COLO829 (cell line): ENCODE measurements around the gene BOLA2B.
A peak's percentile ranks its signal among the peaks of the same experiment; 100 is the strongest.
"Not testable (repeated sequence)": the region's sequence is repeated elsewhere in the genome, so short reads cannot be mapped to it uniquely, and the experiment has no call there.

Source experiments
- DNase-seq: peaks from one replicate; pipeline ENCODE4 v3.0.0; 2012; ENCODE audit warnings: low spot score

The BOLA2B gene

GRCh38 chr16:30184096-30184890 is 9.2 kb downstream of the BOLA2B start:
- no peak for DNase-seq

DNA sequence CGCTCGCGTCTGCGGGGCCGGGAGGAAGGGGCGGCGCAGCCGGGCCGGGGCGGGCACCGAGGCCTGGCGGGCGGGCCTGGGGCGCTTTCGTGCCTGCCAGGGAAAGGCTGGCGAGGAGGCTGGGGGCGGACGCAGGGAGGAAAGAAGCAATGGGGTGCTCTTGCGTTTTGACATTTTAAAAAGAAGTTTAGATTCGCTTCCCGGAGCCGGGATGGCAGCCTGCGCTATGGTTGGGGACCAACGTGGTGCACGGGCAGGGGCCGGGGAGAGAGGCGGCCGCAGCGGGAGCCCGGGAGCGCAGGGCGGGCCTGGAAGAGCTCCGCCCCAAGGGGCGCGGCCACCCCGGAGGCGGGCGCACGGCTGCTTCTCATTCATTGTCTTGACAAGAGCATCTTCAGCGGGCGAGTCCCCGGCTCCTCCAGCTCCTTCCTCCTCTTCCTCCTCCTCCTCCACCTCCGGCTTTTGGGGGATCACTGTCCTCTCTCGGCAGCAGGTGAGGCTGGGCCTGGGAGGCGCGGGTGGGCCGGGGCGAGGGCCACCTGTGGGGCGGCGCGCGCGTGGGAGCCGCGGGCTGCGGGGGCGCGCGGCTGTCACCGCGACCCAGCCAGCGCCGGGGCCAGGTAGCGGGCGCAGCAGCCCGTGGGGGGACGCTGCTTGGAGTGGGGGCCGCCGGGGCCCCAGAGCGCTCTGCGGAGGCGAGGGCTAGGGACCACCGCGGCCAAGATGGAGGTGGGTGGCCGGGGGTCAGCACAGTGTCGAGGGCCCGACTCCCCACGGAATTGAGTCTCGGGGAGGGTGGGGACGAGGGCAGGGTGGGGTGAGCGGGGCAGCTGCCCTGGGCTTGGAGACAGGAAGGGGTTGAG is 10.0 kb downstream of the BOLA2B start, which contains the start of gene CORO1A:
TSS of gene CORO1A (plus strand) at position 370 of the 863 bp plus-strand sequence. CDS start 1,608 bp downstream, outside the sequence.
- peak; percentile 37 for DNase-seq

DNA sequence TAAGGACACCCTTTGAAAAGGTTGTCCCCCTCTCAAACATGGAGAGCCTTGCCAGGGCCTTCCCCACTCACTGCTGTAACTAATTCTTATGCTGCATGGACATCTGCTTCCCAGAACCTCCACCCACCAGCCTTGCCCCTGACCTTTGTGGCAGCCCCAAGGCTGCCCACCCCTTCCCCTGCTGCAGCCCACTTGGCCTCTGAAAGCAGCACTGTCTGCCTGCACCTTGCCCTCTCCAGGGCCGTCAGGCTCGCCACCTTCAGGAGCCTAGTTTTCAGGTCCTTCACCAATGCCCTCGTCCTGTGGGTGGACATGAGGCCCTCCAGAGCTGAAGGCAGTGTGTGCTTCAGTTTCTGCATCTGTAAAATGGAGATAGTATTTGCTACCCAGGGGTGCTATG is 12.7 kb downstream of the BOLA2B start:
- DNase-seq = no peak

GRCh38 chr16:30179931-30180330 is 13.5 kb downstream of the BOLA2B start:
- DNase-seq = no peak

DNA sequence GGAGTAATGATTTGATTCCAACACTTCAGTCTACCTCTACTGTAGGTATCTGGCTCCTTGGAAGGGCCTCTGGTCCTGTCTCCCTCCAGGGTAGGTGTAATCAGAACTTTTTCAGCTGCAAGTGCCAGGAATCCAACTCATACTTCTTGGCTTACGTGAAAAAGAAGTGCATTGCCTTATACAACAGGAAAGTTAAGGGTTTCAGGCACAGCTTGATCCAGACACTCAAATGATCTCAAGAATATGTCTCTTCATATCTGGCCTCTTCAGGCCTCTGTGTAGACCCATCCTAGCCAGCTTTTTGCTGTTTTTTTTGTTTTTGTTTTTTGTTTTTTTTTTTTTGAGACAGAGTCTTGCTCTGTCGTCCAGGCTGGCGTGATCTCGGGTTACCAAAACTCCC is 14.3 kb downstream of the BOLA2B start:
- DNase-seq = no peak

GRCh38 chr16:30176876-30177275 is 16.6 kb downstream of the BOLA2B start:
- DNase-seq = not testable (repeated sequence)

DNA sequence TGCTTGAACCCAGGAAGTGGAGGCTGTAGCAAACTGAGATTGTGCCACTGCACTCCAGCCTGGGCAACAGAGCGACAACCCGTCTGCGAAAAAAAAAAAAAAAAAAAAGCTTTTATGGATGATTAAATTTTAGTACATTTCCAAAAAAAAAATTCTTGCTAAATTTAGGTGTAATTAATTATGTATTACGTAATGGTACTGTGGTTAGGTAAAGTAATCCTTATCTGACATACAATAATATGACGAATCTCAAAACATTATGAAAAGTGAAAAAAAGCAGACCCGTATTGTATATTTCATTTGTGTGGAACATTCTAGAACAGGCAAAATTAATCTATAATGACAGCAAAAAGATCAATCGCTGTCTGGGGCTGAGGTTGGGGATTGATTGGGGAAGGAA is 20.4 kb downstream of the BOLA2B start:
- DNase-seq = no peak

DNA sequence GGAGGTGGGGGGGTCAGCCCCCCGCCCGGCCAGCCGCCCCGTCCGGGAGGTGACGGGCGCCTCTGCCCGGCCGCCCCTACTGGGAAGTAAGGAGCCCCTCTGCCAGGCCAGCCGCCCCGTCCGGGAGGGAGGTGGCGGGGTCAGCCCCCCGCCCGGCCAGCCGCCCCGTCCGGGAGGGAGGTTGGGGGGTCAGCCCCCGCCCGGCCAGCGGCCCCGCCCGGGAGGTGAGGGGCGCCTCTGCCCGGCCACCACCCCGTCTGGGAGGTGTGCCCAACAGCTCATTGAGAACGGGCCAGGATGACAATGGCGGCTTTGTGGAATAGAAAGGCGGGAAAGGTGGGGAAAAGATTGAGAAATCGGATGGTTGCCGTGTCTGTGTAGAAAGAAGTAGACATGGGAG is 23.3 kb downstream of the BOLA2B start:
- DNase-seq = not testable (repeated sequence)

DNA sequence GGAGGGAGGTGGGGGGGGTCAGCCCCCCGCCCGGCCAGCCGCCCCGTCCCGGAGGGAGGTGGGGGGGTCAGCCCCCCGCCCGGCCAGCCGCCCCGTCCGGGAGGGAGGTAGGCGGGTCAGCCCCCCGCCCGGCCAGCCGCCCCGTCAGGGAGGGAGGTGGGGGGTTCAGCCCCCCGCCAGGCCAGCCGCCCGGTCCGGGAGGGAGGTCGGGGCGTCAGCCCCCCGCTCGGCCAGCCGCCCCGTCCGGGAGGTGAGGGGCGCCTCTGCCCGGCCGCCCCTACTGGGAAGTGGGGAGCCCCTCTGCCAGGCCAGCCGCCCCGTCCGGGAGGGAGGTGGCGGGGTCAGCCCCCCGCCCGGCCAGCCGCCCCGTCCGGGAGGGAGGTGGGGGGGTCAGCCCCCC is 24.1 kb downstream of the BOLA2B start:
- DNase-seq = not testable (repeated sequence)

- DNase-seq = not testable (repeated sequence)
Measured at GRCh38 chr16:30168746-30169145, 24.7 kb downstream of the BOLA2B start.

GRCh38 chr16:30166202-30166902 is 27.1 kb downstream of the BOLA2B start:
- DNase-seq = no peak

DNA sequence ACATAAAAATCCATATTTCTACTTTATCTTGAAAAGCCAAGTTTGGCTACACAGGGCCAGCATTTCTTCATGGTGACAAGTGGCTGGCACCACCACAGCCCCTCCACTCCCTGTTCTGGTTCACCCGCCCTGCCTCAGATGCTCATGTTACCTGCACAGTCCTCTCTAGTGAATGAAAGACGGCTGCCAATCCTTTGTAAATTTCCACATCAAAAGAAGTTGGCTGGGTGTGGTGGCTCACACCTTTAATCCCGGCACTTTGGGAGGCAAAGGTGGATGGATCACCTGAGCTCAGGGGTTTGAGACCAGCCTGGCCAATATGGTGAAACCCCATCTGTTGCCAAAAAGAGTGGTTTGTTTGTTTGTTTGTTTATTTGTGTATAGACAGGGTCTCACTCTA is 29.9 kb downstream of the BOLA2B start:
- DNase-seq = no peak

GRCh38 chr16:30157214-30157613 is 36.3 kb downstream of the BOLA2B start:
- no peak for DNase-seq

DNA sequence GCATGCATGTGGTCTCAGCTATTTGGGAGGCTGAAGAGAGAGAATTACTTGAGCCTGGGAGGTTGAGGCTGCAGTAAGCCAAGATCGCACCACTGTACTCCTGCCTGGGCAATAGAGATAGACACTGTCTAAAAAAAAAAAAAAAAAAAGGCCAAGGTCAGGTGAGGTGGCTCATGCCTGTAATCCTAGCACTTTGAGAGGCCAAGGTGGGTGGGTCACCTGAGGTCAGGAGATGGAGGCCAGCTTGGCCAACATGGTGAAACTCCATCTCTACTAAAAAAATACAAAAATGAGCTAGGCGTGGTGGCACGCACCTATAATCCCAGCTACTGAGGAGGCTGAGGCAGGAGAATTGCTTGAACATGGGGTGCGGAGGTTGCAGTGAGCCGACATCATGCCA is 38.3 kb downstream of the BOLA2B start:
- no peak for DNase-seq

DNA sequence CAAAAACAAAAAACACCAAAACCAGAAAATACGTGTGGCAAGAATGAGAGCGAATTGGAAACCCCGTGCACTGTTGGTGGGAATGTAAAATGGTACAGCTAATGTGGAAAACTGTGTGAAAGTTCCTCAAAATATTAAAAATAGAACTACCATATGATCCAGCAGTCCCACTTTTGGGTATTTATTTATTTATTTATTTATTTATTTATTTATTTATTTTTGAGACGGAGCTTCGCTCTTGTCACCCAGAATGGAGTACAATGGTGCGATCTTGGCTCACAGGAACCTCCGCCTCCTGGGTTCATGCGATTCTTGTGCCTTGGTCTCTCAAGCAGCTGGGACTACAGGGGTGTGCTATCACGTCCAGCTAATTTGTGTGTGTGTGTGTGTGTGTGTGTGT is 40.9 kb downstream of the BOLA2B start:
- no peak for DNase-seq

- no peak for DNase-seq
Measured at GRCh38 chr16:30151091-30151490, 42.4 kb downstream of the BOLA2B start.

GRCh38 chr16:30149250-30149930 is 44.1 kb downstream of the BOLA2B start:
- no peak for DNase-seq

- no peak for DNase-seq
Measured at GRCh38 chr16:30147843-30148510, 45.5 kb downstream of the BOLA2B start.

GRCh38 chr16:30145657-30146056 is 47.8 kb downstream of the BOLA2B start:
- DNase-seq = no peak

GRCh38 chr16:30144917-30145316 is 48.5 kb downstream of the BOLA2B start:
- no peak for DNase-seq

- no peak for DNase-seq
Measured at GRCh38 chr16:30144017-30144416, 49.4 kb downstream of the BOLA2B start.
